Measurements from ENCODE around the gene ZFP92.

ZFP92 gene

DNA sequence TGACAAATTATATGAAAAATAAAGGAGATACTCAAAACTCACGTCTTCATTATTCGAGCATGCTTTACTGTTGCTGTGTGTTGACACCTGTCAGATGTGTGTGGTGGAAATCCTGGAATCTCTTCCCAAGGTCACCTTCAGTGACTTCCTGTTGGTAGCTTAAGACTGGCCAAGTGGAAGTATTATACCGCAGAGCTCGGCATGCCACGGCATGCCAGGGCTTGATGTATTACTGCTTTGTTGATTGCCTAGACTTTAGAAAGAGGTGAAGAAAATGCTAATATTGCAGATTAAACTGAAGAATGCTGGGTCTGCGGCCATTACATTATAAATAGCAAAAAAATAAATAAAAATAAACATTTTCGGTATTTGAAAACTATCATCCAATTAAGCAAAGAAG, 30.0 kb downstream of the ZFP92 start:
- DNase-seq: no peak

DNA sequence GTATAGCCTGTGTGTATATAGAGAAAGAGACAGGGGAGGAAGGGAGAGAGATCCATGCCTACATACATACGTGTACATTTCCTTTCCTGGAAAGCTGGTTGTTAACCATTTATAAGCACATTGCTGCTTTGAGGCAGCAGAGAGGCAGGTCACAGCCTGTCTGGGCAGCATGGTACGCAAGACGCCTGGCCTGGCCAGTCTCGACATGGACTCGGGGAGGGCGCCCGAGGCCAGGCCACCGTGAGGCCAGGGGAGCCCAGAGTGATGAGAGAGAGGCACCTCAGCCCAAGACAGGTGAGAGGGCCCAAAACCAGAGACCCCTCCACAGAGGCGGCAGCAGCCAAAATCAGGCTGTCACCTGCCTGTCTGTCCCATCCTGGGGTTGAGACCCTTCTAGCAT, 30.7 kb downstream of the ZFP92 start:
- DNase-seq: no peak

DNA sequence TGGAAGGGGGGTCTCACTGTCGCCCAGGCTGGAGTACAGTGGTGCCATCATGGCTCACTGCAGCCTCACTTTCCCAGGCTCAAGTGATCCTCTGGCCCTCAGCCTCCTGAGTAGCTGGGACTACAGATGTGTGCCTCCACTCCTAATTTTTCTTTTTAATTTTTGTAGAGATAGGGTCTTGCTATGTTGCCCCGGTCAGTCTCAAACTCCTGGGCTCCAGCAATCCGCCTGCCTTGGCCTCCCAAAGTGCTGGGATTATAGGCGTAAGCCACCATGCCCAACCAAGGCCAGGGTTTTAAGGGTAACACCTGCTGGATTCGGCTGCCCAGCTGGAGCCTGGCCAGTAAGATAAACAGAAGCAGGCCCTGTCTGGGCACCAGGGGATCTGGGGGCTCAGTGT, 31.2 kb downstream of the ZFP92 start:
- DNase-seq: no peak

DNA sequence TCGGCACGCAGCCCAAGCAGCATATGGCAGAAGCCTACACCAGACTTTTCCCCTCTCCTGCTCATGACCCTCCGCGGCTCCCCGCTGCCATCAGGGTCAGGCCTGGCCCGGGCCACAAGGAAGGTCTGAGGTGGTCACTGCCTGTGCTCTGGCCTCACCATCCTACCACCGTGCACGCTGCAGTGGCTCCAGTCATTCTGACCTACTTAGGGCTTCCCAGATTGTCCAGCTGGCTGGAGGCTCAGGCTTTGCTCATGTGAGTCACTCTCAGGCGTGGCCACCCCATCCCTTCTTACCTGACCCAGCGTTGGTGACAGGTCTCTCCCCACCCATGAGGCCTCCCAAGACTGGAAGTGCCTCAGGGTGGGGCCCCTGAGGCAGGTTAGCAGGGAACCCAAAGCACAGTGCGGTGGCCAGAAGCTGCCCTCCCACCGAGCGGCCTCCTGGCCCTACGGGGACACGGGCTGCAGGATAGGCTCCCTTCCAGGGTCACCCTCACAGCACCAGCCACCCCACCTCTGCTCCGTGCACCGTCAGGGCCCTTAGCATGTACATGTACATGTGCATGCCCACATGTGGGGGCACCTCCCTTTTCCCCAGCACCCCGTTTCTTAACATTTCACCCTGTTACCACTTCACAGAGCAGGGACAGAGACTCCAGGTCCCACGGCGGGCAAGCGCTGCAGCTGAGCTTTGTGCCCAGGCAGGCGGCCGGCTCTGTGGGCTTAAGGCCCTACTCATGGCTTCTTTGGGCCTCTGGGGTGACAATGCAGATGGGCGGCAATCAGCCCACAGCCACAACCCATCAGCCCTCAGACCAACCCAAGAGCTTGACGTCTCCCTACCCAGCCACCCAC, 32.4 kb downstream of the ZFP92 start:
- DNase-seq: no peak

DNA sequence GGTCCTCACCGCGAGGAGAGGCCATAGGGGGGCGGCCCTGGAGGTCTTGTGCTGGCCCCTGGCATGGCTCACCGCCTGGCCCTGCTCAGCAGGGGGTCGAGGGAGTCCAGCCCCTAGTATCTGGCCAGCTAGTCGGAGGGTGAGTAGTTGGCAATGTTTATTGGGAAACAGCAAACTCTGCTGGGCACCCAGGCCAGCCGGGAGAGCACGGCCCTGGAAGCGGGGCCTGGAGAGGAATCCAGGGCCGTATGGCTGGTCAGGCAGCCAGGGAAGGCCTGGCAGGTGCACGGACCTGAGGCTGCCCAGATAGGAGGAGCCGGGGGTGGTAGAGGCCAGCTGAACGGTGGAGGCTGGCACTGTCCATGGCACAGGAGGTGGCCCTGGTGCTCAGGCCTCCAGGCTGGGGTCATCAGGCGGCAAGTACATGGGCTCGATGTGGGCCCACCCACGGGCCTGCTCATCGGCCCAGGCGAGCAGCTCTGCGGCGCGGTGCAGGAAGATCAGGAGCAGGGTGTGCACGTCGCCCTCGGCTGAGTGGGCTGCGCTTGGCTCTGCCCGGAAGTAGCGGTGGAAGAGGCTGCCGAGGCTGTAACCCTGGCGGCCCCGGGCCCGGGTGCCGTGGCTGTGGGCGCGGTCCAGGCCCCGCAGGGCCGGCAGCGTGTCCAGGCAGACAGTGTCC, 33.2 kb downstream of the ZFP92 start:
- DNase-seq: no peak

DNA sequence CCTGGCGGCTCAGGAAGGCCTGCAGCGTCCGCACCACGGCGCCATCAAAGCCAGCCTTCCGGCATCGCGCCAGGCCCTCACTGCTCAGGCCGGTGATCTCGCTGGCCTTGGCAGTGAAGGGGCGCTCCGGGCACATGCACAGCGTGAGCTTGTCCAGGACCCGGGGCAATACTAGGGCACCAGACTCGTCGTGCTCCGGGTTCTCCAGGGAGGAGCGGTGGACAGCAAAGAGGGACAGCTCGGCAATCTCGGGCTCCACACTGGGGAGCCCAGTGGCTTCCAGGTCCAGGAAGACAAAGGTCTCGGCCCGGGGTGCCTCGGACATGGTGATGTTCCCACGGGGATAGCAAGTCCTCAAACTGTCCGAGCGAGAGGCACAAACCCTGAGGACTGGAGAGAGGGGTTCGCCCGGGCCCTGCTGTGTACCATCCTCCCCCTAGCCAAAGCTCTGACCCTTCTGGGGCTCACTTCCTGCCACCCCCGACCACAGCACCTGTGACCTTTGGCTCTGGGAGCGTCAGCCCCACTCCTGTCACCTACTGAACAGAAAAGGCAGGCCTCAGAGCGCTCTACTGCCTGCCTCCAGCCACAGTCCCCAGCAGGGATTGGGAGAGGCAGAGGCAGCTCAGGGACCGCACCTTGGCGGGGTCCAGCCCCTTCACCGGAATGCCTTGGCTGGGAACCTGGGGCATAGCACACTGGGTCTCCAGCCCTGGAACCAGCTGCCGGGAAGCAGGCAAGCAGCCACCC, 34.0 kb downstream of the ZFP92 start:
- DNase-seq: no peak

DNA sequence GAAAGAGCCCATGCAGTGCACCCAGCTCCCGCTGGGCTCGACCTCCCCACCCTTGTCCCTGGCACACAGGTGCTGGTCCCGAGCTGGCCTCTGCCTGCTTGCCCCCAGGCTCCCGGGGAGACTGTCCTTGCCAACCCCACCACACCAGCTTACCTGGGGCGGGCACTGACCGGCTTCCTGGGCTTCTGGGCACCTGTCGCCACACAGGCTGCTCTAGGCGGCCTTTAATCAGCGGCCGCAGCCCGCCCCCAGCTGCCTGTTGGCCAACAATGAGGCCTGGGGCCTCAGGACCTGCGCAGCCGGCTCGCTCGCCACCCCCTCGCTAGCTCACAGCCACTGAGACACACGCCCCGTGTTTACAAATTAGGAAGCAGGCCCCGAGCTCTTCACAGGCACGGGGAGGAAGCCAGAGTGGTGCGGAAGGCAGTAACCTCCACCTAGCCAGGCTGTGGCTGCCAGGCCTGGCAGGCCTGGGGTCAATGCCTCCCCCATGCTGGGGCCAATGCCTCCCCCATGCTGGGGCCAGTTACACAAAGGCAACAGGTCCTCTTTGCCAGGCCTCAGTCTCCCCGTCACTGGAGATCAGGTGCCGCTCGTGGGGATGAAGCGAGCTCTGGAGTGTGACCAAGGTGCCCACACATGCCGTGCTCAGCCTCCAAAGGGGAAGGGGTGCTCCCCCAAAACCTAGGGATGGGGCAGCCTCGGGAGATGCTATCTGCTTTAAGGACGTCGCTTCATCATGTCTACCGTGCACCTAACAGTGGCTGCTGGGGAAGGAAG, 34.8 kb downstream of the ZFP92 start, which contains the start of gene TREX2:
TSS of gene TREX2 (minus strand) at position 201 of the 780 bp plus-strand sequence. CDS start 626 bp downstream, outside the sequence.
- DNase-seq: no peak

DNA sequence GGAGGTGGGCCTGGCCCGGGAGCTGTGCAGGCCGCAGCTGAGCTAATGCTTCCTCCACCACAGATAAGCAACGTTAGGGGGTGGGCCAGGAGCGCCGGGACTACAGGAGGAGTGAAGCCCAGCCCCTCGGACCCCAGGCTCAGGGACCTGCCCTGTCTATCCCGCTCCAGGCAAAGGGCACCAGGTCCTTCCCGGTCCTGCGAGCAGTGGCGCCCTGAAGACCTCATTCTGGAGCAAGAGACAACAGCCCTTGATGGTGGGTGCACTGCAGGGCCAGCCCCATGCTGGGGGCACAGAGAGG, 35.3 kb downstream of the ZFP92 start:
- DNase-seq: no peak

DNA sequence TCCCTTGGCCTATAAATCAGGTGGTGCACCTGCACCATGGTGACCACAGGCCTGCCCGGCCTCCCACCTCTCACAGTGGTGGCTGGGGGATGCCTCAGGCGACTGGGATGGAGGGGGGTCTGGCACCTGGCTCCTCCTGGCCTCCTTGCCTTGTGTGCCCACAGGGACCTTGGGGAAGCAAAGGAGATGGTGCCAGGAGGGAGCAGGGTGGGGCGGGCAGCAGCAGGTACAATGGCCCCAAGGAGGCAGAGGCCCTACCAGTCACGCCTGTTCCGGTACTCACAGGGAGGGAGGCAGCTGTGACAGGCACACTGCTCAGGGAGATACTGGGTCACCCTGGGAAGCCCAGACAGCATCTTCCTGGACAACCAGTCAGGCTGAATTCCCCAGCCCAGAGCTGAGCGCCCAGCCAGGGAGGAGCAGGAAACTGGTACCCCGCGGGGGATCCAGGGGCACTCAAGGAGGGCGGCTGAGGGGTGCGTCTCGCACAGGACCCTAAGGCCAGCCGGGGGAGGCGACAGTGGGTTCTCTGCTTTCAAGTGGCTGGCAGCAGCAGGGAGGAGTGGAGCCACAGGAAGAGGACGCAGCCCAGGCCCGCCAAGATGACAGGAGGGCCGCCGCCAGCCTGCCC, 35.8 kb downstream of the ZFP92 start:
- DNase-seq: no peak

DNA sequence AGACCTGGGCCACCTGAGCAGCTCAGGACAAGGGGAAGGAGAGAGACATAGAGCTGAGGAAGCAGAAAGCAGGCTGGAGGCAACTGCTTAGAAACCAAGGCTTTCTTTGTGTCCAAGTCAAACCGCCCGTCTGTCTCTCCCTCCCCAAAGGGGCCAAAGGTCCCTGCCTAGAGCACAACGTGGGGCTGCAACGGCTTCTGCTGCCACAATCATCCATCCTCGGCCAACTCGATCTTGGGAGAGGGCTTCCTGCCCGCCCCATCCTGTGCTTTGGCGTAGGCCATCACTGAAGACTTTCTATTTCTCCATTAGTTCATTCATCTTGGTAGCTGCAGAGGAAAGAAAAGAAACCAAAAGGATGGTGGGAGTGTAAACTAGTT, 36.3 kb downstream of the ZFP92 start:
- DNase-seq: no peak

DNA sequence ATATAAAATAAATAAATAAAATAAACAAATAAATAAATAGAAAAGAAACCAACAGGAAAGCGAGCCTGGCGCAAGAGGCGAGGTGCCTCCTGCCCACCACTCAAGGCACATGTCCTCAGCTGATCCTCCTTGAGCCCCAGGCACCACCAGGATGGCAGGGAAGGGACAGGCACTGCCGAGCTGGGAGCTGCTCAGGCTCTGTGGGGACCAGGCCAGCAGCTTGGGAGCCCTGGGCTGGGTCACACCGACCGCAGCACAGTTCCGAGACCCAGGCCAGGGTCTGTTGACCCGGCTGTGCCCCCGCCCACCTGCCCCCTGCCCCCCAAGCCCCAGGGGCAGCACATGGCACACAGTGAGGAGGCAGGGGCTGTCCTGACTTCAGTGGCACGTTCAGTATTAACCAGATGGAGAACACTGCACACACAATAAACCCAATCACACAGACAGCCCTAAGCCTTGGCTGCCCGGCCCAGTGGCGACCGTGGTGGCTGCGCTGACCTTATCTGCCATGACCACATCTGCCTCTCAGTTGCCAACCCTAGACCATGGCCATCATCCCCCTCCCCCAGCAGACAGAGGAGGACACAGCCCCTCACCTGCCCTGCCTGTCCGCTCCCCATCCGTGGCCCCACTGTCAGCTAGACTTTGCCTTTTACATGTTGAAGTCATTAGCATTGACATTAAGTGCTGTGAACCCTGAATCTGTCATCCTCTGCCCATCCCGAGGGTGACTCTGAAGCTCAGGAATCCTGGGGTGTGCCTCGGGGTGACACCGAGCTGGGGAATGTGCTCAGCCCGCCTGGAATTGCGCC, 37.5 kb downstream of the ZFP92 start:
- no peak for DNase-seq

DNA sequence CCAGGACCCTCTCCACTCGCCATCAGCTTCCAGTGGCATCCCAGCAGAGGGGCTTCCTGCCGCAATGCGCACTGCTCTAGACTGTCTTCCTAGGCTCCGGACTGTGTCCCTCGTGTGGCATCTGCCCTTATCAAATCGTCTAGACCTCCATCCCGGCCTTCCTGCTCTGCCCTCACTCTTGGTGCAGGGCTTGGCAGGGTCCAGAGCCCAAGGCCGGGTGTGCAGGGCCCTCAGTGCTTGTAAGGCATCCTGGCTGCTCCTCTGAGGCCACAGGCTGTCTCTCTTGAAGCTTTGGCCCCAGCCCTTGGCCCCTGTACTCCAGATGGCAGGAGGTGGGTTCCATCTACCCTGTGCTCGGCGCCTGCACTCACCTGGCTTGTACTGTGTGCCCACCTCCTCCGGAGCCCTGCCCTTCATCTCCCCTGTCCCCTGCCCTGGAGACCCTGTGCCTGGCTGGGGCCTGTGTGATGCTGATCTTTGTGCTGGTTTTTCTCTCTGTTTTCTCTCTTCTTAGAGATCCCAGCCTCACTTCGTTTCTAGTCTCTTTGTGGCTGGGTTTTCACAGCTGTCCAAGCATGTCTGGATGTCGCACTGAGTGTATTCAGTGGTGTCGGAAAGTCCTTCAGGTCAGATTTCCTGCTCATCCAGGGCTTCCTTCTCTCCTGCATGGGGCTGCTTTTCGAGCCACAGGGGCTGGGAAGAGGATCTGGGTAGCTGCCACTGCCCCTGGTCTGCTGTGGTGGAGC, 38.3 kb downstream of the ZFP92 start:
- DNase-seq: no peak

DNA sequence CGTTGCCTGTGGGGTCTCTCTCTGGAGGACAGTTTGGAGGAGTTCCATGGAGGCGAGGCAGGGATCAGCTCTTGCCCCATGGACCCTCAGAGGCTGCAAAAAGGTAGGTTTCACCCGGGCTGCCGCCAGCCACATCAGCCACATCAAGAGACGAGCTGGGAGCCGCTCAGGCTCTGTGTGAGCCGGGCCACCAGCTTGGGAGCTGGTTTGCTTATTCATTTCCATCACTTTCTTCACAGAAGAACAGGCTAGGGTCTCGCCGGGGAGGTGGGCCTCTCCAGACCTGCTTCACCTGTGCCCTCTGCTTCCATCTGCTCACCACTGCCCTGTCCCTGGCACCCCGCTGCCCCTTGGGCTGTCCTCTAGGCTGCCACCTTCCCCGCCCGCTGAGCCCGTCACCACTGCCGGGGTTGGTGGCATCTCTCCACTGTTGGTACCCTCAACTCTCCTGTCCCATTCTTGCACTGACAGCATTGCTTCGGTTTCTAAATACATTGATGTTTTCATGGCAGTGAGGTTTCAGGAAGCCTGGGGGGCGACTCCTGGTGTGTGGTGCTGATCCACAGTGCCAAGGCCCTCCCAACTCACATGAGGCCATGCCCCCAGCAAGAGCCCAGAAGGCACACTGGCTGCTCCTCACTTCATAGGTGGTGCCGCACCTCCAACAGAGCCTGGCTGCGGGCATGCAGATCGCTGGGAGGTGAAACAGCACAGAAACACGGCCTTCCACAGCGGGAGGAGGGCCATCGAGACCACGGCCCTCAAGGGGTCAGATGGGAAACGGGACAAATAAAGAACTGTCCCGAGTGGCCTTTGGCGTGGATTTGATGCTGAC, 39.1 kb downstream of the ZFP92 start:
- no peak for DNase-seq

DNA sequence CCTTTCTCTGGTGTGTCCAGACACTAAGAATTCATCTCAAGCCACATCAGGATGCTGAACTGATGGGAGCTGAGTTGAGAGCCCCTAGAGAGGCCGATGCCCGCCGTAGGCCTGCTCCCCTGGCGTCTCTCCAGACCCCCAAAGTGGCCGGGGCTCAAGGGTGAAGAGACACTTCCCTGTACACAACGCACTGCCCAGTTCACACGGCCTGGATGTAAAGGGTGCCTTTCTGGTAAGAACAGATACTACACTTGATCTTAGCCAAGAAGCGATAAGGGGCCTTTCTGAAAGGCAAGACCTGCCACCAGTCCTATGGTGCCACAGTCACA, 39.6 kb downstream of the ZFP92 start:
- DNase-seq: no peak

DNA sequence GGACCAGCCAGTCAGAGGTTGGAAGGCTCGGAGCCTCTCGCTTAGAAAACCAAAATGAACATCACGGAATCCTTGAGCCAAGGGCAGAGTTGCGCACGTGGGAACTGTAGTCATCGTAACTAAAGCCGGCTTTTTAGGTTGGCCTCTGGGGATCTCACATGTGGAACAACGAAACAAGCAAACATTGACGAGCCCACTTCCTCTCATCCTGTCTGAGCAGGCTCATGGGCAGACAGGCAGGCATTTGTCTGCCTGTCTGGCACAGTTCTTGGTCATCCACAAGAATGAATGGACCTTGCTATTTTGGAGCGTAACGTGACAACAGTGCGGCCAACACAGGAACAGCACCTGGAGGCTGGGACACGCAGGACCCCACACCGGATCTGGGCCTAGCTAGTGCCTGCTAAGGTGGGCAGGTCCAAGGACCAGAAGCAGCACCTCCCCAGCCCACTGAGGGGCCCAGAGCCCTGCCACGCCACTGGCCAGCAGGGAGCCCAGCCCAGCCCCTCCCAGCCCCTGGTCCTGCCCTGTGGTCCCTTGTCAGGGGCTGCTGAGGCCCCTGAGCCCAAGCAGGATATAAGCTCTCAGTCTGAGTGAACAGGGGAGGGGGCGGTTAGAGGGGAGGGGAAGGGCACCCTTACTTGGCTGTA, 43.8 kb downstream of the ZFP92 start:
- DNase-seq: no peak

DNA sequence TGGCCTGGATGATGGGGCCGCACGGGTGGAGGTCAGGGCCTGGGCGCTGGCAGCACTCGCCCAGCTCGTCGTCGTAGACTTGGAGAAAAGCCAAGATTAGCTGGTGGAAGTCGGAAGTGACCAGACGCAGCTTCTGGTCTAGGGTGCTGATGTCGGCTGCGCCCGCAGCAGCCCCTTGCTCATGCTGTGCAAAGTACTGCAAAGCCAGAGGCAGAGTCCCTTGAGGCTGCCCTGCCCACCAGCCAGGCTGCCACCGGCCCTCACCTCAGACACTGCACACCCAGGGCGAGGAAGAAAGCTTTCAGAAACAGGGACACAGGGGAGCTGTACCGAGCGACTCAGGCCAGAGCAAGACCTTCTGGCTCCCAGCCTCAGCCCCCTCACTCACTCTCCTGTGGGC, 44.3 kb downstream of the ZFP92 start:
- no peak for DNase-seq

DNA sequence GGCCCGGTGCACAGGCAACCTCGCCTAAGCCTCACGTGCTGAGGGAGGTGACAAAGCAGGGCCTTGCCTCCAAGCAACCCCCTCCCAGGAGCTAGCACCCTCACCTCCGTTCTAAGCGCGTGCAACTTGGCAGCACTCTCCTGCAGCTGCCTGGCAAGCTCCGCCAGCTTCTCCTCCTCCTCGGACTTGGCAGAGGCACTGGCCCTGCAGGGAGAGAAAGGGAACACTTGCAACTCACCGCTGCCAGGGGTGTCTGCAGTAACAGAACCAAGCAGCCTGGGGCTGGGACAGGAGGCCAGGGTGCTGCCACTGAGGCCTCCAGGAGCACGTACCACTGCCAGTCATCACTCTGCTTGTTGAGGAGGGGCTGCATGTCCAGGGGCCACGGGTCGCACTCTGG, 44.9 kb downstream of the ZFP92 start:
- no peak for DNase-seq

DNA sequence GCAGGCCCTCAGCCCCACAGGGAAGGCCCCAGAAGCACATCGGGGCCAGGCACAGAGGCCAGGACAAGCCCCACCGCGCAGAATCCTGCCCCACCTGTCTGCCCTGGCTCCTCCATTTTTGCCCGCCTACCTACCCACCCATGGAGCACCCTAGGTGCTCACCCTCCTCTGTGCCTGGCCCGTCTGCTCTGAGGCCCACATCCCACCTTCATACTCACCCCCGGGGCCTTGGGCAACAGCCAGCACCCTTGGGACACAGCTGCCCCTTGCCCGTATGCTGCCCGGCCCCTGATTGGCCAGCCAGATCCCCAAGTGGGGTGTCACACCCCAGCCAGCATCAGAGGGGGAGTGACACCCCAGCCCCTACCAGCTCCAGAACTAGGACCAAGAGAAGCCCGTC, 45.4 kb downstream of the ZFP92 start:
- DNase-seq: no peak

DNA sequence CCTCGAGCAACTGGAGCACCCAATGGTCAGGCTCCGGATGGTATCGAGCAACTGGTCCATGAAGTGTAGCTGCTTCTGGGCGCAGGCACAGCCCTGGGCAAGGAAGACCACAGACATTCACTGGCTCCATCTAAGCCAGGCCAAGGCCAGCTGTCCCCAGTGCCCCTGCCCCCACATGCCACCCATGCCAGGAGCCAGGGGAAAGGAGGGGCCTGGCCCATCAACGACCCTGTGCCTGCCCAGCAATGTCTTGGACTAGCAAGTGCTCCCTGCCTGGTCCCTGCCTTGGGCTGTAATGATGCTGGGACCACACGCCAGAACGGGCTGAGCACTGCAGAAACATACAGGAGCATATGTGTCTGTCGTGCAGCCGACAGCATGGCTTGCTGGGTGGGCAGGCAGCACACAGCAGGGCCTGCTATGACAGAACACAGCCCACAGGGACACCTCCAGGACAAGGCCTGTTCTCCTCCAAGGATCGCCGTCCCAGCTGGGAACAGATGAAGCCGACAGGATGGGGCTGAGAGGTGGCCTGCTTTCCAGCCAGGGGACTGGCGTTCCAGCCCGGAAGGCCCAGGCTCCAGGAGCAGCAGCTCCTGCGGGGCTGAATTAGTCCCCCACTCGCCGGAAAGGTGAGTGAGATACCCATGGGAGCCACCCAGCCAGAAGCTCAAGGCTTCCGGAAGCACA, 46.0 kb downstream of the ZFP92 start:
- DNase-seq: no peak
